IPS-20b (cell line): ENCODE measurements around the gene TRABD.

ENCODE experiments used
- H3K27ac ChIP-seq: one replicate; pipeline ENCODE4 v1.5.1; 2013; ENCODE audit warnings: low read length
- H3K27me3 ChIP-seq: 2 replicates; pipeline ENCODE4 v1.6.1; 2013; ENCODE audit warnings: mild to moderate bottlenecking, low read length, inconsistent platforms; ENCODE audit not compliant: insufficient read depth
- H3K36me3 ChIP-seq: 2 replicates; pipeline ENCODE4 v1.6.1; 2013; ENCODE audit warnings: low read depth, mild to moderate bottlenecking, inconsistent platforms, low read length, moderate library complexity; ENCODE audit not compliant: insufficient read depth
- H3K4me1 ChIP-seq: 2 replicates; pipeline ENCODE4 v1.6.1; 2013; ENCODE audit warnings: mild to moderate bottlenecking, control low read depth, inconsistent platforms, low read length, moderate library complexity; ENCODE audit not compliant: insufficient read depth
- H3K4me3 ChIP-seq: 2 replicates; pipeline ENCODE4 v1.5.1; 2013; ENCODE audit warnings: mild to moderate bottlenecking, low read length, inconsistent platforms
- H3K9ac ChIP-seq: 2 replicates; pipeline ENCODE4 v1.6.1; 2013; ENCODE audit warnings: low read depth, mild to moderate bottlenecking, inconsistent platforms, low read length, moderate library complexity
- H3K9me3 ChIP-seq: 2 replicates; pipeline ENCODE4 v1.6.1; 2013; ENCODE audit warnings: mild to moderate bottlenecking, low read depth, low read length, inconsistent platforms; ENCODE audit not compliant: insufficient read depth

Gene TRABD

GRCh38 chr22:50221410-50222300 is 35.9 kb downstream of the TRABD start:
- H3K4me3 ChIP-seq: no peak overlapping the region
- H3K9ac ChIP-seq: no peak overlapping the region
- H3K27ac ChIP-seq: no peak overlapping the region
- H3K36me3 ChIP-seq: peaks cover 66% of the 10 kb centered on the region
- no peaks in the 10 kb centered on the region for H3K4me1 ChIP-seq
- no peaks in the 10 kb centered on the region for H3K27me3 ChIP-seq
- no peaks in the 10 kb centered on the region for H3K9me3 ChIP-seq

- no peaks in the 10 kb centered on the region for H3K4me1 ChIP-seq
- H3K9ac ChIP-seq: no peak overlapping the region
- H3K27me3 ChIP-seq: no peaks in the 10 kb centered on the region
- peaks cover 57% of the 10 kb centered on the region for H3K36me3 ChIP-seq
- no peak overlapping the region for H3K27ac ChIP-seq
- no peaks in the 10 kb centered on the region for H3K9me3 ChIP-seq
- H3K4me3 ChIP-seq: no peak overlapping the region
These were observed 36.8 kb downstream of the TRABD start for GRCh38 chr22:50222508-50222907.

GRCh38 chr22:50224071-50224470 is 38.4 kb downstream of the TRABD start:
- Histone ChIP-seq H3K36me3 (peaks cover 45% of the 10 kb centered on the region), H3K27me3 (no peaks in the 10 kb centered on the region), H3K27ac (no peak overlapping the region), H3K9me3 (no peaks in the 10 kb centered on the region), H3K4me3 (no peak overlapping the region), H3K9ac (no peak overlapping the region), H3K4me1 (no peaks in the 10 kb centered on the region)

DNA sequence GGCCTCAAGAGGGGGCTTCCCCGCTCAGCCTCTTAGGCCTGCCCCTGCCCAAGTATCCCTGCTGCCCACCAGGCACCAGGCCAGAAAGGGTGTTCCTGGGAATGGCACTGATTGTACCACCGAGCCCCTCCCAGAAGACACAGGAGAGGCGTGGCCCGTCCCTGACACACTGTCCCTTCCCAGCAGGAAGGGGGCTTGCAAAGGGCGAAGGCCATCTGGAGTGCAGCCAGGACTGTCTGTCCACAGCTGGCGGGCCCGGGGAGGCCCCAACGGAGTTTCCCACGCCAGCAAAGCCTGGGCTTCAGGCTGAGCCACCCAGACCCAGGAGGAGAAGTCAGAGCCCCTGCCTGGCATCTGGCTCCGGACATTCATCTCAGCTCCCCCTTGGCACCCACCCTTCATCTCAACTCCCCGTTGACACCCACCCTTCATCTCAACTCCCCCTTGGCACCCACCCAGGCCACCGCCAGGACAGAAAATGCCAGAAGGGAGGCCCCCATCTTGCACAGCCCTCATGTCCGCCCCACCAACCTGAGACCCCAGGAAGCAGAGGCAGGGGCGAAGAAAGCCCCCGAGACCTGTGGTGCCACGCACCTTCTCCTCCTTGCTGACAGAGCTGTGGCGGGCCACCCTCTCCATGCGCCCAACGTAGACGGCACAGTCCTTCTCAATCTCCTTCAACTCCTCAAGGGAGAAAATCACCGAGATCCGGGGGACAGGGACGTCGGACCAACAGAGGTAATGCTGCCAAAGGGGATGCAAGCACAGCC is 39.7 kb downstream of the TRABD start:
- H3K27ac ChIP-seq: no peak overlapping the region
- H3K4me3 ChIP-seq: no peak overlapping the region
- no peak overlapping the region for H3K9ac ChIP-seq
- peaks cover 43% of the 10 kb centered on the region for H3K36me3 ChIP-seq
- H3K4me1 ChIP-seq: no peaks in the 10 kb centered on the region
- H3K9me3 ChIP-seq: no peaks in the 10 kb centered on the region
- no peaks in the 10 kb centered on the region for H3K27me3 ChIP-seq

- no peak overlapping the region for H3K9ac ChIP-seq
- no peak overlapping the region for H3K4me3 ChIP-seq
- H3K27me3 ChIP-seq: no peaks in the 10 kb centered on the region
- peaks cover 34% of the 10 kb centered on the region for H3K36me3 ChIP-seq
- no peaks in the 10 kb centered on the region for H3K9me3 ChIP-seq
- H3K27ac ChIP-seq: no peak overlapping the region
- H3K4me1 ChIP-seq: no peaks in the 10 kb centered on the region
These were observed 40.6 kb downstream of the TRABD start for GRCh38 chr22:50226063-50226874.

DNA sequence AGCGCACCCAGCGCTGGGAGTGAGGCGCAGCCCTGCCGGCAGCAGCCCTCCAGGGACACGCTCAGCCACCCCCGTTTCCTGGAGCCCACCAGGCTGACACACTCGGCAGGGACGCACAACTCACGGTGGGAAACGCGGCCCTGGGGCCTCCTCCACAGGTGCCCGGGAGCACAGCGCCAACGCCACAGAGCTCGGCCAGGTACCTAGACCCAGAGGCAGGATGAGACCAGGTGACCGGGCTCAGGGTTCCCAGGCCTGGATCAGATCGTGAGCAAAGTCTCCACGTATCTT is 41.1 kb downstream of the TRABD start:
- no peaks in the 10 kb centered on the region for H3K4me1 ChIP-seq
- H3K36me3 ChIP-seq: peaks cover 31% of the 10 kb centered on the region
- H3K27ac ChIP-seq: no peak overlapping the region
- no peak overlapping the region for H3K9ac ChIP-seq
- H3K27me3 ChIP-seq: no peaks in the 10 kb centered on the region
- H3K9me3 ChIP-seq: no peaks in the 10 kb centered on the region
- no peak overlapping the region for H3K4me3 ChIP-seq

DNA sequence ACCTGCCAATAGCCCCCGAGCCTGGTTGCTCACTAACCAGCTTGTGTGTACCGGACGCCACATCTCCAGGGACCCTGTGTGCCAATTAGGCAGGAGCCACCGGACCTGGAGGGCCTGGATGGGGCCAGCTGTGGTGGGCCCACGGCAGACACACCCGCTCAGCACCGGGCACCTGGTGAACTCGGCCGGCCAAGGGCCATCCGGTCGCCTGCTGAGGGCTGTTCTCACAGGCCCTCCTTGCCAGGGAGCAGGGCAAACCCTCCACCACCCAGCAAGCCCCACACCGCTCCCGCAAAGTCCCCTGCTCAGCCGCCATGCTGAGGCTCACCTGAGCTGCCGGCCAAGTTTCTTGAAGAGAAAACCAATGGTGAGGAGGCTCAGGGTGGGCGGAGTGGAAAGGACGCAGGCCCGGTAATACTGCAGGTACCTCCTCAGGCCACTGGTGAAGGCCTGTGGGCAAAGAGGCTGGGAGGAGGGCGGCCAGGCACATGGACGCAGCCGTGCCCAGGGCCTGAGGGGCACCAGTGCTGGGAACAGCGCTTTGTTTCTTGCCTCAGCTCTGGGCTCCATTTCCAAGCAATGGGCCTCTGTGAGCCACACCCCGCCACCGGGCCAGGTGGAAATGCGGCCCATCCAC is 42.0 kb downstream of the TRABD start:
- H3K27ac ChIP-seq: no peak overlapping the region
- no peak overlapping the region for H3K9ac ChIP-seq
- no peak overlapping the region for H3K4me3 ChIP-seq
- no peaks in the 10 kb centered on the region for H3K27me3 ChIP-seq
- H3K9me3 ChIP-seq: no peaks in the 10 kb centered on the region
- H3K36me3 ChIP-seq: peaks cover 25% of the 10 kb centered on the region
- no peaks in the 10 kb centered on the region for H3K4me1 ChIP-seq

DNA sequence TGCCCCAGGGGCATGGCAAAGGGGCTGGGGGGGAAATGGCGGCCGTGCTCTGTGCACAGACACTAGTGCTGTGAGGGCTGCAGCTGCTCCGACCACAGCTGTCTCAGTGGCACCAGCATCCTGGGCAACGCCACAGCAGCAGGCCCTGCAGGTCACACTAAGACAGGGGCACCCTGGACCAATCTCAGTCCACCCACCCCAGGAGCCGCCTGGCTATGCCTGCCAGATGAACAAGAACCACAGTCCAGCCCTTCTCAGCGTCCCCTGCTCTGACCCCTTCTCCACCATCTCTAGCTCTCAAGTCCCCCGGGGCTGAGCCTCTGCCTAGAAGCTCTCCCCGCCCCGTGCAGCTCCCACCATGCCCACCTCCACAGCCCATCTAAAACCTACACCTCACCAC is 42.7 kb downstream of the TRABD start:
- Histone ChIP-seq H3K36me3 (peaks cover 22% of the 10 kb centered on the region), H3K4me3 (no peak overlapping the region), H3K9me3 (no peaks in the 10 kb centered on the region), H3K27me3 (no peaks in the 10 kb centered on the region), H3K27ac (no peak overlapping the region), H3K4me1 (no peaks in the 10 kb centered on the region), H3K9ac (no peak overlapping the region)

DNA sequence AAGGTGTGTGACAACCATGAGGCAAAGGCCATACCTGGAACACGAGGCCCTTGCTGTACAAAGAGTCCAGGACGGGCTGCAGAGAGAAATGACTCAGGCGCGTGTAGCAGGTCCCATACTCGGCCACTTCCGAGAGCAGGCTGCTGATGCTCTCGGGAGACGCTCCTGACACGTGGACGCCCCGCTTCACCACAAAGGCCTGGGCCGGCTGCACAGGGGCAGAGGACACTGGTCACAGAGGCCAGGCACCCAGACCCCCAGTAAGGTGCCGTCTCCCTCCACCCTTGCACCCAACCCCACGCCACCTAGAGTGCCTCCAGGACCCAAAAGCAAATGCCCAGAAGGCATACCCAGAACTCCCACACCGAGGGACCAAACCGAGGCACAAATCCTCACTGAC is 43.7 kb downstream of the TRABD start:
- H3K9me3 ChIP-seq: no peaks in the 10 kb centered on the region
- no peak overlapping the region for H3K9ac ChIP-seq
- H3K27ac ChIP-seq: no peak overlapping the region
- no peaks in the 10 kb centered on the region for H3K27me3 ChIP-seq
- H3K4me3 ChIP-seq: no peak overlapping the region
- peaks cover 15% of the 10 kb centered on the region; the same call in 1 of the 2 replicates for H3K36me3 ChIP-seq
- H3K4me1 ChIP-seq: no peaks in the 10 kb centered on the region

GRCh38 chr22:50232481-50233151 is 46.9 kb downstream of the TRABD start:
- Histone ChIP-seq H3K9me3 (no peaks in the 10 kb centered on the region), H3K4me1 (no peaks in the 10 kb centered on the region), H3K9ac (no peak overlapping the region), H3K36me3 (0 out of 2 replicates have a peak, but pooled peaks cover 8% of the 10 kb centered on the region), H3K27me3 (no peaks in the 10 kb centered on the region), H3K4me3 (no peak overlapping the region), H3K27ac (no peak overlapping the region)

- Histone ChIP-seq H3K27ac (no peak overlapping the region), H3K9ac (no peak overlapping the region), H3K36me3 (0 out of 2 replicates have a peak, but pooled peaks cover 8% of the 10 kb centered on the region), H3K4me3 (no peak overlapping the region), H3K4me1 (no peaks in the 10 kb centered on the region), H3K27me3 (no peaks in the 10 kb centered on the region), H3K9me3 (no peaks in the 10 kb centered on the region)
These were observed 47.5 kb downstream of the TRABD start for GRCh38 chr22:50233223-50233622.
